ENCODE results near the gene ROR1. TPM values are rescaled to one million over a fixed set of nuclear protein-coding genes. Genes with fewer than 3 reads are reported as not detected.

ROR1 gene
- total and polyA plus RNA-seq, 2 of the 4 experiments (the other 2 are of a cell fraction): 4.4 to 10.0 TPM

- intact Hi-C loops (cut with micrococcal nuclease): no loop called here
- H2AFZ ChIP-seq (replicated peaks; ENCODE audit: low read length, poor library complexity): no peak overlapping the region
- no peak for ATAC-seq (ENCODE audit: low read depth)
Measured at GRCh38 chr1:64167176-64167575, 393.4 kb downstream of the ROR1 start.

More at GRCh38 chr1:64167176-64167575, 393.4 kb downstream of the ROR1 start:
- Histone ChIP-seq H3K14ac (replicated peaks; ENCODE audit: low read depth, low read length) (no peak overlapping the region), H2AK5ac (ENCODE audit: low read depth, low read length) (no peak overlapping the region), H3K4me3 (ENCODE audit: insufficient read depth, low read depth, low read length) (no peak overlapping the region), H3K4me2 (ENCODE audit: low read depth, low read length) (no peak overlapping the region), H3K18ac (ENCODE audit: low read depth, low read length) (no peak overlapping the region), H3K9ac (ENCODE audit: low read depth, low read length) (no peak overlapping the region), H3K27ac (ENCODE audit: insufficient read depth, low read length) (no peak overlapping the region), H4K20me1 (ENCODE audit: insufficient read depth, low read length) (no peaks in the 10 kb centered on the region), H3K23ac (ENCODE audit: low read depth, low read length) (no peak overlapping the region), H3K79me1 (ENCODE audit: low read depth in 1 of 2, low read length in 2 of 2) (no peaks in the 10 kb centered on the region), H4K91ac (ENCODE audit: insufficient read depth, low read depth, low read length) (no peak overlapping the region), H3K4me1 (ENCODE audit: control insufficient read depth, insufficient read depth, low read length) (peaks cover 10% of the 10 kb centered on the region), H2BK5ac (ENCODE audit: low read depth, low read length, poor library complexity, severe bottlenecking) (no peak overlapping the region), H3K9me1 (ENCODE audit: insufficient read depth, low read length) (peaks cover 7% of the 10 kb centered on the region), H3K56ac (ENCODE audit: extremely low read depth, insufficient read depth, low read length) (no peak overlapping the region), H3K36me3 (ENCODE audit: control insufficient read depth, insufficient read depth, low read length) (peaks cover 2% of the 10 kb centered on the region; the same call in 1 of the 2 replicates), H3K27me3 (ENCODE audit: control insufficient read depth, insufficient read depth, low read length) (no peaks in the 10 kb centered on the region), H2BK120ac (ENCODE audit: low read depth, low read length) (no peak overlapping the region), H2AK9ac (replicated peaks; ENCODE audit: low read depth, low read length, poor library complexity) (no peak overlapping the region), H3K9me3 (ENCODE audit: control insufficient read depth, insufficient read depth, low read length) (no peaks in the 10 kb centered on the region), H4K5ac (ENCODE audit: low read depth, low read length) (no peak overlapping the region), H4K8ac (ENCODE audit: low read depth in 2 of 2, low read length in 2 of 2) (no peak overlapping the region), H2BK15ac (ENCODE audit: low read depth, low read length) (no peak overlapping the region), H3K4ac (ENCODE audit: low read depth, low read length) (no peak overlapping the region), H2BK20ac (ENCODE audit: low read depth, low read length) (no peak overlapping the region)
- peak; percentile 56 for DNase-seq
- in situ Hi-C loops (cut with MboI; ENCODE audit: low sequenced_read_pairs) (no loop called here), dilution Hi-C loops (cut with HindIII; ENCODE audit: low sequenced_read_pairs, unreplicated experiment) (no loop called here)
- 100% methylated on average over 1 of the region's 2 CpGs; no CpG with 5 or more reads in 1 of the 2 experiments for WGBS, 2 experiments (ENCODE audit: extremely low coverage in 2 of 2, insufficient read length in 1 of 2)
- CTCF ChIA-PET: no interaction called here
- POLR2A ChIA-PET (ENCODE audit: unreplicated experiment): no interaction called here
- TF ChIP-seq NFE2L2 (IDR thresholded peaks at IDR 0.05; ENCODE audit: low read depth, low read length) (no peak), POLR2A (IDR thresholded peaks at IDR 0.05; ENCODE audit: low read depth, low read length) (no peak), MAFK (IDR thresholded peaks at IDR 0.05; ENCODE audit: low read depth, low read length) (no peak), CHD1 (IDR thresholded peaks at IDR 0.05; ENCODE audit: low read depth, low read length) (no peak), ELK1 (IDR thresholded peaks at IDR 0.05; ENCODE audit: borderline replicate concordance, low read depth, low read length) (no peak), RFX5 (IDR thresholded peaks at IDR 0.05; ENCODE audit: low read depth, low read length) (no peak)
- BruUV-seq (replicated peaks): no TSS peak
